HepG2 (cell line): ENCODE data around the gene ZNF519. TPM values are rescaled to one million over a fixed set of nuclear protein-coding genes. Genes with fewer than 3 reads are reported as not detected.

ENCODE experiments used
- ATAC-seq: fragments of 200-7000 bp; cut with Tn5 transposase; 3 replicates; pipeline ENCODE4 v1.9.1; 2020; ENCODE audit warnings: mild to moderate bottlenecking, moderate library complexity
- BruUV-seq: library from RNA; stranded (reverse); fragments of 400-500 nt; replicated peaks from 2 replicates; lab custom pipeline; 2021; lab: Mats Ljungman, UMichigan
- CTCF ChIA-PET: fragments of 300-600 bp; formaldehyde crosslinking; extraction: SDS; loops from one replicate; lab custom pipeline; 2021; ENCODE audit warnings: low total read pairs, inconsistent platforms, low intra/inter-chr PET ratio; lab: Yijun Ruan, JAX
- POLR2A ChIA-PET: fragments of 350-600 bp; sonication (Branson Sonifier 250); formaldehyde crosslinking; loops from one replicate; lab custom pipeline; 2020; ENCODE audit warnings: antibody characterized with exemption, inconsistent platforms; lab: Yijun Ruan, JAX
- DNase-seq: peaks from one replicate; pipeline ENCODE4 v3.0.0-alpha.2; 2015; ENCODE audit warnings: low spot score
- FAIRE-seq: peaks from 3 replicates; lab custom pipeline; 2011; peaks lifted over from hg19 to GRCh38; lab: Jason Lieb, UNC
- H2AFZ ChIP-seq: one replicate; pipeline ENCODE4 v1.6.1; 2011; ENCODE audit warnings: low read length, inconsistent platforms
- H3K27ac ChIP-seq: fragments of 300-600 bp; 3 replicates; pipeline ENCODE4 v1.8.0; 2011; ENCODE audit warnings: mixed run types, mild to moderate bottlenecking, mixed read lengths, low read length, inconsistent platforms; ENCODE audit not compliant: insufficient read depth; ENCODE audit errors: extremely low read length
- H3K27me3 ChIP-seq, 2 experiments: fragments of 200-600 bp in 1 of 2; 2 replicates in 1 of 2; 3 replicates in 1 of 2; pipeline versions ENCODE4 v1.6.0 to v1.8.0; 2011; ENCODE audit warnings: low read length in 2 of 2, mild to moderate bottlenecking in 2 of 2, moderate library complexity in 2 of 2, inconsistent platforms in 1 of 2; ENCODE audit not compliant: insufficient read depth in 2 of 2, control insufficient read depth in 1 of 2
- H3K36me3 ChIP-seq, 2 experiments: fragments of 200-600 bp in 1 of 2; replicated peaks in 1 of 2; 2 replicates in 1 of 2; 3 replicates in 1 of 2; pipeline versions ENCODE4 v1.5.1 to v1.8.0; 2011; ENCODE audit warnings: low read length in 2 of 2, inconsistent platforms in 1 of 2; ENCODE audit not compliant: insufficient read depth in 2 of 2, control insufficient read depth in 1 of 2
- H3K4me1 ChIP-seq: 2 replicates; pipeline ENCODE4 v1.5.1; 2012; ENCODE audit warnings: low read length, inconsistent platforms; ENCODE audit not compliant: insufficient read depth
- H3K4me2 ChIP-seq: 2 replicates; pipeline ENCODE4 v1.6.0; 2011; ENCODE audit warnings: low read depth, low read length, inconsistent platforms
- H3K4me3 ChIP-seq, 3 experiments: fragments of 200-600 bp in 1 of 3; sonication (generic), shearing (Covaris generic) in 1 of 3; replicated peaks in 1 of 3; 2 replicates each; pipeline ENCODE4 v1.5.1; 2011 to 2016; ENCODE audit warnings: low read length in 3 of 3, inconsistent platforms in 2 of 3, low read depth in 2 of 3, mild to moderate bottlenecking in 2 of 3, control low read depth in 1 of 3, mixed read lengths in 1 of 3; ENCODE audit not compliant: insufficient read depth in 1 of 3
- H3K79me2 ChIP-seq: one replicate; pipeline ENCODE4 v1.6.1; 2011; ENCODE audit warnings: low read length, inconsistent platforms; ENCODE audit not compliant: insufficient read depth
- H3K9ac ChIP-seq: 2 replicates; pipeline ENCODE4 v1.6.0; 2011; ENCODE audit warnings: mild to moderate bottlenecking, low read depth, low read length, inconsistent platforms; ENCODE audit not compliant: insufficient read depth
- H3K9me3 ChIP-seq: 2 replicates; pipeline ENCODE4 v1.5.1; 2012; ENCODE audit warnings: mild to moderate bottlenecking, low read length
- H4K20me1 ChIP-seq: 2 replicates; pipeline ENCODE4 v1.6.0; 2011; ENCODE audit warnings: inconsistent platforms, mild to moderate bottlenecking, low read length, moderate library complexity; ENCODE audit not compliant: insufficient read depth
- HCFC1 ChIP-seq: fragments of 150-350 bp; IDR thresholded peaks from 2 replicates; pipeline ENCODE4 v1.6.1; 2014; ENCODE audit warnings: low read depth, low read length
- HINFP ChIP-seq: sonication (generic); formaldehyde crosslinking; IDR thresholded peaks from 2 replicates; pipeline ENCODE4 v1.4.0; 2020; ENCODE audit warnings: low read depth, mild to moderate bottlenecking, missing genetic modification reagents
- U2AF2 ChIP-seq: fragments of 200-400 bp; formaldehyde crosslinking; IDR thresholded peaks from 2 replicates; pipeline ENCODE4 v1.6.1; 2017; ENCODE audit warnings: low read depth, mild to moderate bottlenecking, low read length
- ZNF17 ChIP-seq: sonication (generic); formaldehyde crosslinking; IDR thresholded peaks from 2 replicates; pipeline ENCODE4 v1.5.0; 2020; ENCODE audit warnings: mild to moderate bottlenecking, missing genetic modification reagents
- ZNF776 ChIP-seq: sonication (generic); formaldehyde crosslinking; IDR thresholded peaks from 2 replicates; pipeline ENCODE4 v1.4.0; 2020; ENCODE audit warnings: mild to moderate bottlenecking, missing genetic modification reagents
- WGBS: methylation state at CpG from one replicate; pipeline ENCODE4 v1.1.6; 2017; ENCODE audit warnings: low lambda C conversion rate; 5-methylcytosine and 5-hydroxymethylcytosine counted together
- in situ Hi-C: cut with HindIII; loops from 2 replicates; pipeline ENCODE4 v1.10.0; 2017; ENCODE audit warnings: low pct_unique_long_range_greater_than_20kb; ENCODE audit not compliant: extremely low pct_ligation_motif_present
- intact Hi-C: fragments of 100-400 bp; cut with micrococcal nuclease; formaldehyde crosslinking; loops from one replicate; pipeline ENCODE4 v1.10.0; 2022; ENCODE audit not compliant: unreplicated experiment
- polyA plus RNA-seq, 8 experiments: library from polyadenylated mRNA; depleted of rRNA in 3 of 8; stranded (reverse) in 7 of 8; unstranded in 1 of 8; fragments of >200 nt; fragmentation: Illumina TruSeq in 4 of 8; extraction: Trizol in 4 of 8; gene quantifications; 2 replicates each; pipeline versions ENCODE4 v1.2.1 to v1.2.3, GENCODE V29; 2011 to 2016; ENCODE audit warnings: low read depth in 4 of 8, missing spikeins in 1 of 8, mixed read lengths in 1 of 8; ENCODE audit not compliant: insufficient read depth in 1 of 8
- total RNA-seq, 5 experiments: library from RNA; depleted of rRNA; stranded (reverse); fragments of >200 nt; fragmentation: Illumina TruSeq; extraction: Trizol; gene quantifications; 2 replicates each; pipeline ENCODE4 v1.2.3, GENCODE V29; 2016; ENCODE audit warnings: low read depth in 1 of 5

The ZNF519 gene
- total and polyA plus RNA-seq, 2 of the 13 experiments (the other 11 are each of a cell fraction or from before 2014, with no cell fraction given) = 7.3 to 11.1 TPM

- TF ChIP-seq ZNF776 (CRISPR knock-in tag) (no peak), HCFC1 (no peak)
- TF ChIP-seq, all 625 proteins: peak for 0
Observed at GRCh38 chr18:14106906-14107305, 25.3 kb downstream of the ZNF519 start (continued).

GRCh38 chr18:14104906-14105748, 27.1 kb downstream of the ZNF519 start:
- no TSS peak for BruUV-seq
- no peak for ATAC-seq

More at GRCh38 chr18:14104906-14105748, 27.1 kb downstream of the ZNF519 start:
- Histone ChIP-seq H3K4me3 (no peak overlapping the region), H3K27ac (no peak overlapping the region)
- ChIA-PET CTCF (no interaction called here), POLR2A (no interaction called here)
- in situ Hi-C loops = no loop called here
- TF ChIP-seq HINFP (CRISPR knock-in tag) (no peak), U2AF2 (no peak), ZNF17 (CRISPR knock-in tag) (no peak)
- TF ChIP-seq, all 625 proteins: peak for 0
- H4K20me1 ChIP-seq = no peaks in the 10 kb centered on the region
- H3K4me2 ChIP-seq = no peak overlapping the region
- no peak overlapping the region for H2AFZ ChIP-seq
- intact Hi-C loops = no loop called here
- WGBS = 90% methylated on average over 5 of the region's 5 CpGs
- peaks cover 52% of the 10 kb centered on the region for H3K9me3 ChIP-seq
- no peaks in the 10 kb centered on the region for H3K79me2 ChIP-seq
- H3K27me3 ChIP-seq = no peaks in the 10 kb centered on the region; a peak in 1 of 5 replicates
- peak; percentile 6 for DNase-seq
- 0 out of 5 replicates have a peak, but pooled peaks cover 0 to 8% of the 10 kb centered on the region in 2 experiments for H3K36me3 ChIP-seq
- H3K9ac ChIP-seq = no peak overlapping the region
- no peak for FAIRE-seq
- H3K4me1 ChIP-seq = no peaks in the 10 kb centered on the region
